Osteocyte (in vitro differentiated cells): ENCODE results near the gene LARGE1. TPM values are rescaled to one million over a fixed set of nuclear protein-coding genes. Genes with fewer than 3 reads are reported as not detected.

Experiments
- DNase-seq: peaks from one replicate; pipeline ENCODE4 v3.0.0; 2021; ENCODE audit warnings: mixed read lengths; ENCODE audit not compliant: unreplicated experiment; ENCODE audit errors: extremely low spot score
- H3K27ac Mint-ChIP-seq: one replicate; pipeline ENCODE4 v1.8.0; 2021; ENCODE audit warnings: mild to moderate bottlenecking, mixed read lengths; ENCODE audit not compliant: unreplicated experiment
- H3K27me3 Mint-ChIP-seq: one replicate; pipeline ENCODE4 v1.8.0; 2021; ENCODE audit warnings: mixed read lengths; ENCODE audit not compliant: unreplicated experiment
- H3K36me3 Mint-ChIP-seq: one replicate; pipeline ENCODE4 v1.8.0; 2021; ENCODE audit warnings: mixed read lengths; ENCODE audit not compliant: unreplicated experiment
- H3K4me1 Mint-ChIP-seq: one replicate; pipeline ENCODE4 v1.8.0; 2021; ENCODE audit warnings: mixed read lengths; ENCODE audit not compliant: unreplicated experiment
- H3K4me3 Mint-ChIP-seq: one replicate; pipeline ENCODE4 v1.8.0; 2021; ENCODE audit warnings: mild to moderate bottlenecking, moderate library complexity, mixed read lengths; ENCODE audit not compliant: unreplicated experiment
- H3K9me3 Mint-ChIP-seq: one replicate; pipeline ENCODE4 v1.8.0; 2021; ENCODE audit warnings: mixed read lengths; ENCODE audit not compliant: unreplicated experiment
- CTCF ChIP-seq: fragments of 200-600 bp; sonication (generic); IDR thresholded peaks from 2 replicates; pipeline ENCODE4 v1.5.0; 2021; ENCODE audit warnings: antibody characterized with exemption, mild to moderate bottlenecking, moderate library complexity
- total RNA-seq: library from RNA; stranded (reverse); gene quantifications from 2 replicates; pipeline ENCODE4 v1.2.1, GENCODE V29; 2021

LARGE1 gene
- total RNA-seq, 1 donor from 2014 or later = 17.6 TPM

GRCh38 chr22:33386270-33386669 is 534.0 kb downstream of the LARGE1 start:
- H3K4me1 Mint-ChIP-seq = peaks cover 7% of the 10 kb centered on the region
- no peaks in the 10 kb centered on the region for H3K9me3 Mint-ChIP-seq
- no peak overlapping the region for H3K27ac Mint-ChIP-seq
- DNase-seq = no peak
- H3K4me3 Mint-ChIP-seq = no peak overlapping the region
- TF ChIP-seq CTCF = no peak
- H3K27me3 Mint-ChIP-seq = no peaks in the 10 kb centered on the region
- peaks cover 1% of the 10 kb centered on the region for H3K36me3 Mint-ChIP-seq

- Mint-ChIP-seq H3K9me3 (no peaks in the 10 kb centered on the region), H3K4me3 (no peak overlapping the region), H3K27me3 (no peaks in the 10 kb centered on the region), H3K27ac (no peak overlapping the region), H3K36me3 (peaks cover 1% of the 10 kb centered on the region), H3K4me1 (peaks cover 13% of the 10 kb centered on the region)
- no peak for TF ChIP-seq CTCF
- DNase-seq = no peak
These were observed 534.7 kb downstream of the LARGE1 start for GRCh38 chr22:33385611-33386010.

- Mint-ChIP-seq H3K27ac (no peak overlapping the region), H3K4me3 (no peak overlapping the region), H3K4me1 (peaks cover 13% of the 10 kb centered on the region), H3K27me3 (no peaks in the 10 kb centered on the region), H3K9me3 (peaks cover 9% of the 10 kb centered on the region), H3K36me3 (peaks cover 4% of the 10 kb centered on the region)
- DNase-seq = no peak
- TF ChIP-seq CTCF = no peak
These were observed 537.8 kb downstream of the LARGE1 start for GRCh38 chr22:33382436-33382835.

- H3K27me3 Mint-ChIP-seq = no peaks in the 10 kb centered on the region
- no peak overlapping the region for H3K4me3 Mint-ChIP-seq
- H3K27ac Mint-ChIP-seq = no peak overlapping the region
- H3K36me3 Mint-ChIP-seq = peaks cover 4% of the 10 kb centered on the region
- TF ChIP-seq CTCF = no peak
- DNase-seq = no peak
- H3K9me3 Mint-ChIP-seq = peaks cover 11% of the 10 kb centered on the region
- peaks cover 13% of the 10 kb centered on the region for H3K4me1 Mint-ChIP-seq
These were observed 538.5 kb downstream of the LARGE1 start for GRCh38 chr22:33381531-33382406.

GRCh38 chr22:33380789-33381530 is 539.3 kb downstream of the LARGE1 start:
- Mint-ChIP-seq H3K27ac (no peak overlapping the region), H3K36me3 (peaks cover 4% of the 10 kb centered on the region), H3K4me1 (peaks cover 13% of the 10 kb centered on the region), H3K9me3 (peaks cover 11% of the 10 kb centered on the region), H3K4me3 (no peak overlapping the region), H3K27me3 (no peaks in the 10 kb centered on the region)
- DNase-seq = no peak
- no peak for TF ChIP-seq CTCF
